T-helper 1 cell treated with Interleukin-12 subunit alpha and Interleukin-12 subunit beta and Interleukin-4 antibody, amounts not matched to agents 30 μg/mL and 1 μg/mL, for 36 hours (primary cell): ENCODE data around the gene INO80C.

Experiments used
- H3K27ac Mint-ChIP-seq: one replicate; pipeline ENCODE4 v1.8.0; 2021; ENCODE audit warnings: mild to moderate bottlenecking, mixed read lengths
- H3K27me3 Mint-ChIP-seq: one replicate; pipeline ENCODE4 v1.8.0; 2021; ENCODE audit warnings: low read depth, mixed read lengths
- H3K36me3 Mint-ChIP-seq: one replicate; pipeline ENCODE4 v1.8.0; 2021; ENCODE audit warnings: low read depth, mixed read lengths
- H3K4me1 Mint-ChIP-seq: one replicate; pipeline ENCODE4 v1.8.0; 2021; ENCODE audit warnings: low read depth, mixed read lengths
- H3K4me3 Mint-ChIP-seq: one replicate; pipeline ENCODE4 v1.8.0; 2021; ENCODE audit warnings: mild to moderate bottlenecking, moderate library complexity, mixed read lengths
- H3K9me3 Mint-ChIP-seq: one replicate; pipeline ENCODE4 v1.8.0; 2021; ENCODE audit warnings: mixed read lengths

Gene INO80C

DNA sequence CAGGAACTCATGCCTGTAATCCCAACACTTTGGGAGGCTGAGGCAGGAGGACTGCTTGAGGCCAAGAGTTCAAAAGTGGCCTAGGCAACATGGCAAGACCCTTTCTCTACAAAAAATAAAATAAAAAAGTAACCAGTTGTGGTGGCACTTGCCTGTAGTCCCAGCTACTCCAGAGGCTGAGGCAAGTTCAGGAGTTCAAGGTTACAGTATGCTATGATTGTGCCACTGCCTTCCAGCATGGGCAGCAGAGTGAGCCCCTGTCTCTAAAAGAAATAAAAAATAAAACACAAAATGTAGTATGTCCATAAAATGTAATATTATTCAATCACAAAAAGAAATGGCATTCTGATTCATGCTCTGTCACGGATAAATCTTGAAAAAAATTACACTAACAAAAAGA lies 11.9 kb downstream of the INO80C start:
- Mint-ChIP-seq H3K9me3 (no peaks in the 10 kb centered on the region), H3K4me3 (no peak overlapping the region), H3K4me1 (peaks cover 7% of the 10 kb centered on the region), H3K27me3 (no peaks in the 10 kb centered on the region), H3K27ac (no peak overlapping the region), H3K36me3 (peaks cover 6% of the 10 kb centered on the region)

- no peaks in the 10 kb centered on the region for H3K9me3 Mint-ChIP-seq
- H3K36me3 Mint-ChIP-seq = peaks cover 6% of the 10 kb centered on the region
- H3K4me1 Mint-ChIP-seq = peaks cover 6% of the 10 kb centered on the region
- H3K27ac Mint-ChIP-seq = no peak overlapping the region
- no peak overlapping the region for H3K4me3 Mint-ChIP-seq
- H3K27me3 Mint-ChIP-seq = no peaks in the 10 kb centered on the region
Observed at GRCh38 chr18:35484034-35484433, 13.7 kb downstream of the INO80C start.

DNA sequence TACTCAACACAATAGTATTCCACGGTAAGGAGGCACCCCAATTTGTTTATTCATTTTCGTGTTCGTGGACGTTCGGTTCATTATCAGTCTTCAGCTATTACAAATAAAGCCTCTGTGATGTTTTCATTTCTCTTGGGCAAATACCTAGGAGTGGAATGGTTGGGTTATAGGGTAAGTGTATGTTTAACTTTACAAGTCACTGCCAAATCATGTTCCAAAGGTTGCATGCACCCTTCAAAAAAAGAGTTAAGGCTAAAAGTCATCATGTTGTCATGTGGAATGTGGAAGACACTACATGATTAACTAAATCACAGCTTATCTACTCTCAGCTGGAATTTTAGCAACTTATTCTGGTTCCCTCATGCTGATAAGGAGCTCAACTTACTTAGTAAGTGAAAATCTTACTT lies 15.8 kb downstream of the INO80C start:
- Mint-ChIP-seq H3K9me3 (no peaks in the 10 kb centered on the region), H3K27ac (no peak overlapping the region), H3K27me3 (no peaks in the 10 kb centered on the region), H3K36me3 (no peaks in the 10 kb centered on the region), H3K4me3 (no peak overlapping the region), H3K4me1 (peaks cover 3% of the 10 kb centered on the region)

GRCh38 chr18:35479911-35480586 lies 17.7 kb downstream of the INO80C start:
- H3K9me3 Mint-ChIP-seq = no peaks in the 10 kb centered on the region
- peaks cover 4% of the 10 kb centered on the region for H3K36me3 Mint-ChIP-seq
- H3K27ac Mint-ChIP-seq = no peak overlapping the region
- H3K4me3 Mint-ChIP-seq = no peak overlapping the region
- peaks cover 3% of the 10 kb centered on the region for H3K4me1 Mint-ChIP-seq
- H3K27me3 Mint-ChIP-seq = no peaks in the 10 kb centered on the region

DNA sequence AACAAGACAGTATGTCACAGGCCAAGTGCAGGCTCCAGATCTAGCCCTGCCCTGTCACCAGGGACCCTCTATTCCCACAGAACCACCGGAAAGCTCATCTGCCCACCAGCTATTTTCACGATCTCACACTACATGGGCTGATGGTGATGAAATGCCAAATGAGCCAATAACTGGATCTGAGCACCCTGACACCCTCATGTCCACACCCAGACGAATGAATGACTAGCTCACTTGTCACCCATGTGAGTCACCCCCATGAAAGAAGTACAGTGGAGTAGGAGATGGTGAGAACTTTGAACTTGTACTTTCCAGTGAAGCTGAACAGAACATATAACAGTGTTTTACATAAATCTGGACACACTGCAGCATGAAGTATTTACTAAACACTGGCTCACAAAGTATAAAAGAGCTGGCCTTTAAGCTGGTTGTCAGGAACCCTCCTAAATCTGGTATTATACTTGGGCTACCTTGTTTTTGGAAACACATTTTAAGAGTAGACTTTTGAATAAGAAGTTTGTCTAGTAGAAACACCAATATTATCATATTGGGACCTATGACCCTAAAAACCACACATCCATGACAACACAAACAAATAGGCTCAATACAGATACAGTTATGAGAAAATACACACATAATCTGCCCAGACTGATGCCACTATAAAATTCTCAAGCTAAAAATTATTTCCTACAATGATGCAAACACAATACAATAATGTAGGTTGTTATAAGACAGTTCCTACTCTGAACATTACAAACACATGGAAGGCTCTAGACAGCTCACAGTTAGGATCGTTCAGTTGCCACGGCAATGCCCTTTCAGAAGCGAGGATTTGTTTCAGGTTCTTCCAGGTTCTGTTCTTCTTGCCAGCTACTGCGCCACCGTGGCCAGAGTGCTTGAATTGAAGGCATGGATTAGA lies 19.0 kb downstream of the INO80C start:
- Mint-ChIP-seq H3K4me1 (peaks cover 1% of the 10 kb centered on the region), H3K27me3 (no peaks in the 10 kb centered on the region), H3K4me3 (no peak overlapping the region), H3K27ac (no peak overlapping the region), H3K9me3 (no peaks in the 10 kb centered on the region), H3K36me3 (peaks cover 6% of the 10 kb centered on the region)

DNA sequence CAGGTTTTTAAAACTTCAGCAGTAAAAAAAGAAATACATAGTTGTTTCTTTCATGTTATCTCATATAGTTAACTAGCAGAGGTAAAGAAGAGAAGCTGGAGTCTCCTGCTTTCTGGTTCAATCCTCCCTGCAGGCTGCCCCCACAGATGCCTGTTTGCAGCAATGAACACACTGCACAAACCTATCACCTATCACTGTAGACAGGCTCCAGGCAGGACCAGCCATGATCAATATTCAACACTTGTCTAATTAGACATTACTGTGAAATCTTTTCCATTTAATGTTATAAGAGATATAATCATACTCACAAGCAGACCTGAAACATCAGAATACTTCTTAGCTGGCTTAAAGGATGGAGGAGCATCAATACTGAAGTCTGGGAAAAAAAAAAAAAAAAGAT lies 19.8 kb downstream of the INO80C start:
- H3K9me3 Mint-ChIP-seq = no peaks in the 10 kb centered on the region
- H3K27ac Mint-ChIP-seq = no peak overlapping the region
- H3K36me3 Mint-ChIP-seq = peaks cover 9% of the 10 kb centered on the region
- no peak overlapping the region for H3K4me3 Mint-ChIP-seq
- peaks cover 1% of the 10 kb centered on the region for H3K4me1 Mint-ChIP-seq
- no peaks in the 10 kb centered on the region for H3K27me3 Mint-ChIP-seq

- Mint-ChIP-seq H3K9me3 (no peaks in the 10 kb centered on the region), H3K36me3 (peaks cover 11% of the 10 kb centered on the region), H3K4me3 (no peak overlapping the region), H3K27ac (no peak overlapping the region), H3K27me3 (no peaks in the 10 kb centered on the region), H3K4me1 (peaks cover 1% of the 10 kb centered on the region)
Observed at GRCh38 chr18:35477497-35477896, 20.3 kb downstream of the INO80C start.

- H3K4me3 Mint-ChIP-seq = no peak overlapping the region
- H3K27ac Mint-ChIP-seq = no peak overlapping the region
- no peaks in the 10 kb centered on the region for H3K27me3 Mint-ChIP-seq
- H3K36me3 Mint-ChIP-seq = peaks cover 13% of the 10 kb centered on the region
- peaks cover 1% of the 10 kb centered on the region for H3K4me1 Mint-ChIP-seq
- H3K9me3 Mint-ChIP-seq = no peaks in the 10 kb centered on the region
Observed at GRCh38 chr18:35474884-35475283, 22.9 kb downstream of the INO80C start.

DNA sequence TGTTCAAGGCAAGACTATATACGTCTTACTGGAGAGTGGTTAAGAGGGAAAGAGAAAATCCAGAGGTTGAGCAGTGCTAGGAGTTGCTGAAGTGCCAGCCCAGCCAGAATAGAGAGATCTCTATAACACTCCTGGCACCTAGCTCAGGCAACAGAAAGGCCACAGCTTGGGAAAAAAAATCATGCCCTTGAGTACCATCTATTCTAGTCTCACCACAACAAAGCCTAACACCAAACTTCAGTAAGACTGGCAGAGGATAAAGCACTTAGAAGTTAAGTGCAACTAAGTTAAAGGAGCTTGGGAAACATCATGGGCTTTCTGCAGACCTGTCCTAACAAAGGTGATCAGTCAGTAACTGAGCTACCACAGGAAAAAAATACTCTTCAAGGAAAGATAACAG lies 24.2 kb downstream of the INO80C start:
- Mint-ChIP-seq H3K36me3 (peaks cover 13% of the 10 kb centered on the region), H3K4me1 (peaks cover 1% of the 10 kb centered on the region), H3K27ac (no peak overlapping the region), H3K9me3 (no peaks in the 10 kb centered on the region), H3K27me3 (no peaks in the 10 kb centered on the region), H3K4me3 (no peak overlapping the region)

DNA sequence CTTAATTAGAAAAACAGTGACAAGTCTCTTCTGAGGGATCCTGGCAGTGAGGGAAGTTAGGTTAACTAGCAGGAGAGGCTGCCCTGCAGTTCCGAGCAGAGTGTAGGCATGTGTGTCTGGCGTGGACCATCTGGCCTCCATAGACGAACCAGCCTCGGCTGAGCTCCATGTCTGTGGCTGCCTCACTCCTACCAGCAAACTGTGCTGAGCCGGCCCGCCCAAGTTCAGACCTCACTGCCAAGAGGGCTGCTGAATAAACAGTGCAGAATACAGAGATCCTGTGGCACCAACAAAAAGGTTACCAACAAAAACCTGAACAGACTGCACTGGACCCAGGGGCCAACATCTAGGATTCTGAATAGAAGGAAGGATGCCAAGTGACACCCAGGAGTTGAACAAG lies 27.3 kb downstream of the INO80C start:
- peaks cover 10% of the 10 kb centered on the region for H3K36me3 Mint-ChIP-seq
- H3K9me3 Mint-ChIP-seq = no peaks in the 10 kb centered on the region
- H3K4me1 Mint-ChIP-seq = no peaks in the 10 kb centered on the region
- H3K4me3 Mint-ChIP-seq = no peak overlapping the region
- H3K27ac Mint-ChIP-seq = no peak overlapping the region
- no peaks in the 10 kb centered on the region for H3K27me3 Mint-ChIP-seq

DNA sequence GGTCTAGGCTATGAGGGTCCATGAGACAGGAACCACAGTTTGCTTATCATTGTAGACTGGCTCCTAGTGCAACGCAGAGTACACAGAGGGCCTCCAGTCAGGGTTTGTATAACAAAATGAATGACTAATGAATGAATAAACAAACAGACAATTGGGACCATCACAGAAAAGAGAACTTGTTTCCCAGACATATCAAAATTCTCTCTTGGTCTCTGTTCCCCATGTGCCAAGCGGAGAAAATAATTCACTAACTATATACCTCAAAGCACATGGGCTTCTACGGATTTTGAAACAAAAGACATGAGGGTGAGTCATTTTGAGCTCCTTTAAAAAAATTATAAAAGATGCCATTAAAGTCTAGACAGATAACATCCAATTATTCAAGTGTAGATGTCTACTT lies 28.0 kb downstream of the INO80C start:
- H3K4me3 Mint-ChIP-seq = no peak overlapping the region
- no peaks in the 10 kb centered on the region for H3K4me1 Mint-ChIP-seq
- H3K27ac Mint-ChIP-seq = no peak overlapping the region
- no peaks in the 10 kb centered on the region for H3K9me3 Mint-ChIP-seq
- H3K36me3 Mint-ChIP-seq = peaks cover 7% of the 10 kb centered on the region
- H3K27me3 Mint-ChIP-seq = no peaks in the 10 kb centered on the region

DNA sequence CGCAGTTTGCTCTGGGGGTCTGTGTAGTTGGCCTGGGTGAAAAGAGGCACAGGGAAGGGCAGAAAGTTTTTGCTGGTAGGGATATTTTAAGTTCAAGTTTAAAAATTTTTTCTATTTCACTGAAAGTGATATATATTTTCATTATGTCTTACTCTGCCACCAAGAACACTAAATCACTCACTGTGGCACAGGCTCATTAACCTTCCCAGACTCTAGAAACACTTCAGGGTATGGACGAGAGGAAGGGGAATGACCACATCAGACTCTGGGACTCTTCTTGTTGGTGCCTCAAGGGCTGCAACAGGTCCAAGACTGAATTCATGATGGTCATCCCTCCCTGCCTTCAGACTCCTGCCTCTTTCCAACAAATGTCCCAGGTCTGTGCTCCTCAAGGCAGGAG lies 29.0 kb downstream of the INO80C start:
- H3K27ac Mint-ChIP-seq = no peak overlapping the region
- H3K9me3 Mint-ChIP-seq = no peaks in the 10 kb centered on the region
- H3K27me3 Mint-ChIP-seq = no peaks in the 10 kb centered on the region
- peaks cover under 1% of the 10 kb centered on the region for H3K4me1 Mint-ChIP-seq
- no peak overlapping the region for H3K4me3 Mint-ChIP-seq
- H3K36me3 Mint-ChIP-seq = peaks cover 6% of the 10 kb centered on the region

- H3K4me1 Mint-ChIP-seq = peaks cover 7% of the 10 kb centered on the region
- no peak overlapping the region for H3K4me3 Mint-ChIP-seq
- no peaks in the 10 kb centered on the region for H3K27me3 Mint-ChIP-seq
- H3K27ac Mint-ChIP-seq = no peak overlapping the region
- peaks cover 2% of the 10 kb centered on the region for H3K36me3 Mint-ChIP-seq
- no peaks in the 10 kb centered on the region for H3K9me3 Mint-ChIP-seq
Observed at GRCh38 chr18:35467624-35468016, 30.1 kb downstream of the INO80C start.

DNA sequence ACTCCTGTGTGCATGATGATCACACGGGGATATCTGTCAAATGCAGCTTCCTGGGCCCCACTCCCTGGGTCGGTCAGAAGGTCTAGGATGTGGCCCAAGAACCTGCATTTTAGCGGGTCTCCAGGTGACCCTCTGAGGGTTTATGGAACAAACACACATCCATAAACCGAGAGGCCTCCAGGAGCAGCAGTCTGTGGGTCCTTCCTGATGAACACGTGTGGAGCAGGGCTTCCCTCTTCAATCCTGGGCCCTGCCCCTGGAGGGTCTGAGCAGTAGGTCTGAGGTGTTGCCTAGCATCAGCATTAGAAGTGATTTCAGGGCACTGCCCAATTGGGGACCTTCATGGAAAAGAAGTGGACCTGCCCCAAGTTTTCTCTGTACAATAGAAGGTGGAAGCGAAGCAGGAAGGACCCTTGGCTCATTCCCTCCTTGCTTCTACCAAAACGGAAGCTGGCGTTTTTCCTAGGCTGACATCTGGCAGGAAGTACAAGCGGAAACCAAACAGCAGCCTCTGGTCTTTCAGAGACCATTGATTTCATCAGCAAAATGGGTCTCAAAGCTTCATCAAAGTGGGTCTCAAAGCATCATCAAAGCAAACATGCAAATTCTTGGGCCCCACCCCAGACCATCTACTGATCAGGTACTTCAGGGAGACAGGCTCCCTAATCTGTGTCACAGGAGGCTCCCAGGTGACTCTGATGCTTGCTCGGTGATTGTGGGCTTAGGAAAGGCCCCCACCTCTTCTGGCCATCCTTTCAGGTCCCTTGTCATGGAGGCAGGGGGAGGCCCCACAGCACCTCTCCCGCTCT lies 30.7 kb downstream of the INO80C start:
- H3K27me3 Mint-ChIP-seq = no peaks in the 10 kb centered on the region
- H3K36me3 Mint-ChIP-seq = no peaks in the 10 kb centered on the region
- H3K9me3 Mint-ChIP-seq = no peaks in the 10 kb centered on the region
- no peak overlapping the region for H3K4me3 Mint-ChIP-seq
- H3K4me1 Mint-ChIP-seq = peaks cover 9% of the 10 kb centered on the region
- no peak overlapping the region for H3K27ac Mint-ChIP-seq
